ENCODE data around the gene MLPH.

MLPH gene

GRCh38 chr2:237601453-237602116, 114.5 kb downstream of the MLPH start:
- DNase-seq (ENCODE audit: low spot score) = no peak

- DNase-seq (ENCODE audit: low spot score) = no peak
Measured at GRCh38 chr2:237602409-237602808, 115.4 kb downstream of the MLPH start.

GRCh38 chr2:237603049-237603717, 116.1 kb downstream of the MLPH start:
- DNase-seq (ENCODE audit: low spot score) = no peak

- DNase-seq (ENCODE audit: low spot score) = peak; percentile 73
Measured at GRCh38 chr2:237603718-237604362, 116.8 kb downstream of the MLPH start.

GRCh38 chr2:237604391-237604790, 117.3 kb downstream of the MLPH start:
- no peak for DNase-seq (ENCODE audit: low spot score)

Data from germinal center (tissue), 1 donor.